PFSK-1 (cell line): ENCODE data around the gene FSD2.

Experiments
- FOXP2 ChIP-seq: optimal IDR thresholded peaks from 2 replicates; pipeline ENCODE3; 2011; ENCODE audit warnings: borderline replicate concordance, control low read depth, inconsistent platforms; ENCODE audit not compliant: insufficient read depth; ENCODE audit errors: extremely low read length, extremely low read depth
- POLR2AphosphoS5 ChIP-seq: IDR thresholded peaks from 2 replicates; pipeline ENCODE4 v1.6.1; 2012; ENCODE audit warnings: low read depth, mild to moderate bottlenecking, control low read depth, low read length, moderate library complexity
- REST ChIP-seq, 2 experiments: IDR thresholded peaks; 2 replicates each; pipeline versions ENCODE4 v1.6.1 to v1.8.0; 2011 to 2012; ENCODE audit warnings: low read depth in 2 of 2, low read length in 2 of 2, control low read depth in 1 of 2, inconsistent platforms in 1 of 2, mild to moderate bottlenecking in 1 of 2, moderate library complexity in 1 of 2; ENCODE audit not compliant: insufficient read depth in 1 of 2
- SIN3A ChIP-seq: IDR thresholded peaks from 2 replicates; pipeline ENCODE4 v1.6.1; 2012; ENCODE audit warnings: mild to moderate bottlenecking, low read length, moderate library complexity, borderline replicate concordance; ENCODE audit not compliant: insufficient read depth
- TAF1 ChIP-seq: IDR thresholded peaks from 2 replicates; pipeline ENCODE4 v1.6.1; 2012; ENCODE audit warnings: low read length, control low read depth, borderline replicate concordance; ENCODE audit not compliant: insufficient read depth

FSD2 gene

GRCh38 chr15:82838096-82838735, 32.3 kb upstream of the FSD2 start:
- TF ChIP-seq SIN3A (no peak), POLR2AphosphoS5 (no peak), FOXP2 (no peak), REST (IDR thresholded peaks at IDR 0.05; ENCODE audit: insufficient read depth in 1 of 2, low read depth in 2 of 2, low read length in 2 of 2) (no peak), TAF1 (no peak)

GRCh38 chr15:82835391-82835917, 29.6 kb upstream of the FSD2 start:
- TF ChIP-seq SIN3A (no peak), POLR2AphosphoS5 (no peak), REST (IDR thresholded peaks at IDR 0.05; ENCODE audit: insufficient read depth in 1 of 2, low read depth in 2 of 2, low read length in 2 of 2) (no peak), TAF1 (no peak), FOXP2 (no peak)

GRCh38 chr15:82833362-82833682, 27.5 kb upstream of the FSD2 start:
- no peak for TF ChIP-seq POLR2AphosphoS5
- TF ChIP-seq FOXP2, result no peak
- no peak for TF ChIP-seq TAF1
- TF ChIP-seq SIN3A, result no peak
- TF ChIP-seq REST (IDR thresholded peaks at IDR 0.05; ENCODE audit: insufficient read depth in 1 of 2, low read depth in 2 of 2, low read length in 2 of 2), result no peak

GRCh38 chr15:82832601-82833361, 26.9 kb upstream of the FSD2 start:
- TF ChIP-seq SIN3A (no peak), TAF1 (no peak), FOXP2 (no peak), POLR2AphosphoS5 (no peak), REST (IDR thresholded peaks at IDR 0.05; ENCODE audit: insufficient read depth in 1 of 2, low read depth in 2 of 2, low read length in 2 of 2) (no peak)
